ENCODE data around the gene VWF.
"Not testable (repeated sequence)": the region's sequence is repeated elsewhere in the genome, so short reads cannot be mapped to it uniquely, and the experiment has no call there.

The VWF gene

DNA sequence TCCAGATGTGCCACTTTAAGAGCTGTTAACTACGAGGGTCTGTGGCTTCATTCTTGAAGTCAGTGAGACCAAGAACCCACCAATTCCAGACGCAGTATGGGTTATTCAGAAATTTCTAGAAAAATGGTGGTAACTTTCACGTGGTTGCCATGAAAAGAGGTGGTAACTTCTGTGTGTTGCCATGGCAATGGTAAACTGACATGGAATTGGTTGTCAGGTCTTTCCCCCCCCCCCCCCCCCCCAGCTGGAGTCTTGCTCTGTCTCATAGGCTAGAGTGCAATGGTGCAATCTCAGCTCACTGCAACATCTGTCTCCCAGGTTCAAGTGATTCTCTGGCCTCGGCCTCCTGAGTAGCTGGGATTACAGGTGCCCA lies 18.8 kb upstream of the VWF start:
- DNase-seq: no peak

DNA sequence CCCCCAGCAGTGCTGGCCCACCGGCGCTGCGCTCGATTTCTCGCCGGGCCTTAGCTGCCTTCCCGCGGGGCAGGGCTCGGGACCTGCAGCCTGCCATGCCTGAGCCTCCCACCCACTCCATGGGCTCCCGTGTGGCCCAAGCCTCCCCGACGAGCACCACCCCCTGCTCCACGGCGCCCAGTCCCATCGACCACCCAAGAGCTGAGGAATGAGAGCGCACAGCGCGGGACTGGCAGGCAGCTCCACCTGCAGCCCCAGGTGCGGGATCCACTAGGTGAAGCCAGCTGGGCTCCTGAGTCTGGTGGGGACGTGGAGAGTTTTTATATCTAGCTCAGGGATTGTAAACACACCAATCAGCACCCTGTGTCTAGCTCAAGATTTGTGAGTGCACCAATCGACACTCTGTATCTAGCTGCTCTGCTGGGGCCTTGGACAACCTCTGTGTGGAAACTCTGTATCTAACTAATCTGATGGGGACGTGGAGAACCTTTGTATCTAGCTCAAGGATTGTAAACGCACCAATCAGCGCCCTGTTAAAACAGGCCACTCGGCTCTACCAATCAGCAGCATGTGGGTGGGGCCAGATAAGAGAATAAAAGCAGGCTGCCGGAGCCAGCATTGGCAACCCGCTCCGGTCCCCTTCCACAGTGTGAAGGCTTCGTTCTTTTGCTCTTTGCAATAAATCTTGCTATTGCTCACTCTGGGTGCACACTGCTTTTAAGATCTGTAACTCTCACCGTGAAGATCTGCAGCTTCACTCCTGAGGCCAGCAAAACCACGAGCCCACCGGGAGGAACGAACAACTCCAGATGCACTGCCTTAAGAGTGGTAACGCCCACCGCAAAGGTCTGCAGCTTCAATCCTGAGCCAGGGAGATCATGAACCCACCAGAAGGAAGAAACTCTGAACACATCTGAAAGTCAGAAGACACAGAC lies 18.2 kb upstream of the VWF start:
- DNase-seq: not testable (repeated sequence)

DNA sequence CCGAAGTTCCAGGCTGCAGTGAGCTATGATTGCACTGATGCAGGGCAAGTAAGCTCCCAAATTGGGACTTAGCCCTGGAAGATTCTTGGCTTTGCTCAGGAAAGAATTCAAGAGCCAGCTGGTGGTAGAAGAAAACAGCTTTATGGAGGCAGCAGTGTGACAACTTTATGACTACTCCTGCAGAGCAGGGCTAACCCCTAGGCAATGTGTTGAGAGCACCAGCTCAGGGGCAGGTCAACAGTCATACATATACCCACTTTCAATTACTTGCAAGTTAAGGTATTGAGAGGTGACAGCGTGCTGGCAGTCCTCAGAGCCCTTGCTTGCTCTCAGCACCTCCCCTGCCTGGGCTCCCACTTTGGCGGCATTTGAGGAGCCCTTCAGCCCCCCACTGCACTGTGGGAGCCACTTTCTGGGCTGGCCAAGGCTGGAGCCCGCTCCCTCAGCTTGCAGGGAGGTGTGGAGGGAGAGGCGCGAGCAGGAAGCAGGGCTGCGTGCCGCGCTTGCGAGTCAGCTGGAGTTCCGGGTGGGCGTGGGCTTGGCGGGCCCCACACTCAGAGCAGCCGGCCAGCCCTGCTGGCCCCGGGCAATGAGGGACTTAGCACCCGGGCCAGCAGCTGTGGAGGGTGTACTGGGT lies 17.4 kb upstream of the VWF start:
- not testable (repeated sequence) for DNase-seq

DNA sequence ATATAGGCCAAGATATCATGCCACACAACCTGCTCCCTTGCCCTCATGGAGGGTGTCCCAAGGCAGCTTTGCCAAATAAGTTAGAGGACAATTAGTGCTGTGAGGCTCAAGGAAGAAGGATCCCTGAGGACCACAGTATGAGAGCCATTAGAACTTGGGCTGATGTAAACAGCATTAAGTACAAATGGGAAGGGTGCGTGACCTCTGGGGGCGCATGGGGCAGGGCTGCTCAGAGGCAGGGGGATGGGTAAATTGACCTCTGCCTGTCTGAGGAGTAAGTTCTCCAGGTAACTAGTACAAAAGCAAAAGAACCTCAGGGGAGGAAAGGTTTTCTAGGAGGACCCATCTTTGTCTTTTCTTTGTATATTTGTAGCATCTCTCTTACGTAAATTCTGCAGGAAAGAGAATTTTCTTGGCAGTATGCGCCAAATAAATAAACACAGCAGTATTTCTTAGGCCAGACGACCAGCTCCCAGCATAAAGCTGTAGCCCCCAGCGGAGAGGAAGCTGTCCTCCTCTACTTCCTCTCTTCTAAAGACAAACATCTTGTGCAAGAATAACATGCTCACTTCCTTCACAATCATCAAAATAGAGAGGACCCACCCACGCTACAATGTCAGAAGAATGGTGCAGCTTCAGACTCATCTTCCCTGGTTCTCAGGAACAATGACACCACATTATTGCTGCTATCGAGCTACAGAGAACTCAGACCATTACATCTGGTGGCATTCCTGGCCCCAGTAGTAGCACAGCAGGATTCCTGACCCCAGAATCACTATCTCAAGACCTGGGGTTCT lies 16.4 kb upstream of the VWF start:
- no peak for DNase-seq

DNA sequence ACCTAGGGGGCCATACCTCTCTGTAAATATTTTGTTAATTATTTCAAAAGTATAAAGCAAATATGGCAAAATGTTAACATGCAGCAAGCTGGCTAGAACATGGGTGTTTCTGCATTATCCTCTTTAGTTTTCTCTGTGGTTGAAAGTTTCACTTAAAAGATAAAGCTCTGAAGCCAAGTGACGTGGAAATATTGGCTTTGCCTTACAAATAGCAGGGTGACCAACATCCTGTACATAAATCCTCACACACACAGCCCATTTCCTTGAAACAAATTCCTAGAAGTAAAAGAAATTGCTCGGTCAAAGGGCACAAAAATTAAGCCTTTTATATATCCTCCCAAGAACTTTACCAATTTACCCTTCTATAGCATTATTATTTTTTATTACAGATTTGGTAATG lies 10.6 kb upstream of the VWF start:
- no peak for DNase-seq

DNA sequence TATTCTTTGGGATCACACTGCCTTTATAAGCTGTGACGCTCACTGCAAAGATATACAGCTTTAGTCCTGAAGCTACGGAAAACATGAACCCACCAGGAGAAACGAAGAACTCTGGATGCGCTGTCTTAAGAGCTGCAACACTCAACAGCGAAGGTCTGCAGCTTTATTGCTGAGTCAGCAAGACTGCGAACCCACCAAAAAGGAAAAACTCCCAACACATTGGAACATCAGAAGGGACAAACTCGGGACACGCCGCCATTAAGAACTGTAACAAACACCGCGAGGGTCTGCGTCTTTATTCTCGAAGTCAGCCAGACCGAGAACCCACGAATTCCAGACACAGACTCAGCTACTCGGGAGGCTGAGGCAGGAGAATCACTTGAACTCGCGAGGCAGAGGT lies 9.2 kb upstream of the VWF start:
- no peak for DNase-seq

DNA sequence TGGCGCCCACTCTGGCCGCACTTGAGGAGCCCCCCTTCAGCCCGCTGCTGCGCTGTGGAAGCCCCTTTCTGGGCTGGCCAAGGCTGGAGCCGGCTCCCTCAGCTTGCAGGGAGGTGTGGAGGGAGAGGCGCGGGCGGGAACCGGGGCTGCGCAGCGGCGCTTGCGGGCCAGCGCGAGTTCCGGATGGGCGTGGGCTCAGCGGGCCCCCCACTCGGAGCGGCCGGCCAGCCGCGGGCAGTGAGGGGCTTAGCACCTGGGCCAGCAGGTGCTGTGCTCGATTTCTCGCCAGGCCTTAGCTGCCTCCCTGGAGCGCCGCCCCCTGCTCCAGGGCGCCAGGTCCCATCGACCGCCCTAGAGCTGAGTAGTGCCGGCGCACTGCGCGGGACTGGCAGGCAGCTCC lies 8.0 kb upstream of the VWF start:
- no peak for DNase-seq

DNA sequence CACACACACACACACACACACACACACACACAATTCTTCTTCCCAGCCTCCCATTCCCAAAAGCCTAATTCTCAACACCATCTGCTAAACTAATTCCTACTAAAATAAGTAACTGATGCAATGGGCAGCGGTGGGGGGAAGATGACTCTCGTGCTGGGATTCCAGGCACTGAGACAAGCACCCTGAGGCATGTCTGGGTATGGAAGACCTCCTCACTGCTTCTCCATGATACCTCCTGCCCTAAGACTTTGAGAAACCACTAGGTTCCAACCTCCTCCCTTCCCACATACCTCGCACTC lies 789 bp upstream of the VWF start:
- DNase-seq: no peak

DNA sequence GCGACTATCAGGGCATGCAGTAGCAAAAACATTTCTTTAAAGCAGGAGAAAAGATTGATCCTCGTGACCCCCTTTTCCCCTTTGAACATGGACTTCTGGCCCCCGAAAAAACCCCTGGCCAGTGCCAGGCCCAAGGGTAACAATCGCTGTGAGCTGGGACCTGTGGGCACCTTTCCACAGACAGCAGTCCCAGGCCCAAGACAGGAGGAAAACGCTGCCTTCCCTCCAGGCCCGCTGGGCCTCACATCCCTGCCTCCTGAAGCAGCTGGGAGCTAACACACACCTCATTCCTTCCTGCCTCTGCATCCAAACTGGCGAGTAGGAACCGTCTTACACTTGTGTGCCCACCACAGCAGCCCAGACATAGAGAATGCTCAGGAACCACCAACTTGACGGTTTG lies 1.2 kb downstream of the VWF start:
- DNase-seq: no peak

DNA sequence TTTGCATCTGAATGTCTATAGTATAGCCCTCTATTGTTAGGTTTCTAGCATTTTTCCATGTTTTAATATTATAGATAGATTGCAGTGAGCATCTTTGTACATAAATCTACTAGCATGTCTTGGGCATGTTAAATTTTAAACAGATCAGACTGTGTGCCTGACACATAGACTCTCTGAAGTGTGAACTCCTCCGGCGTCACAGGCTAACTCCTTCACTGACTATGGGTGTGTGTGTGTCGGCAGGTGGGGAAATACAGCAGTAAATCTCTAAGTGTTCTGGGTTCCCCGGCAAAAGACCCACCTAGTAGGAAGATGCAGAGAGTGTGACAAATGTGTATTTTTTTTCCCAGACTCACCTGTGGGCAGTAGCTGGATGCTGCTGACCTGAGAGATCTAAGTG lies 2.3 kb downstream of the VWF start:
- no peak for DNase-seq

DNA sequence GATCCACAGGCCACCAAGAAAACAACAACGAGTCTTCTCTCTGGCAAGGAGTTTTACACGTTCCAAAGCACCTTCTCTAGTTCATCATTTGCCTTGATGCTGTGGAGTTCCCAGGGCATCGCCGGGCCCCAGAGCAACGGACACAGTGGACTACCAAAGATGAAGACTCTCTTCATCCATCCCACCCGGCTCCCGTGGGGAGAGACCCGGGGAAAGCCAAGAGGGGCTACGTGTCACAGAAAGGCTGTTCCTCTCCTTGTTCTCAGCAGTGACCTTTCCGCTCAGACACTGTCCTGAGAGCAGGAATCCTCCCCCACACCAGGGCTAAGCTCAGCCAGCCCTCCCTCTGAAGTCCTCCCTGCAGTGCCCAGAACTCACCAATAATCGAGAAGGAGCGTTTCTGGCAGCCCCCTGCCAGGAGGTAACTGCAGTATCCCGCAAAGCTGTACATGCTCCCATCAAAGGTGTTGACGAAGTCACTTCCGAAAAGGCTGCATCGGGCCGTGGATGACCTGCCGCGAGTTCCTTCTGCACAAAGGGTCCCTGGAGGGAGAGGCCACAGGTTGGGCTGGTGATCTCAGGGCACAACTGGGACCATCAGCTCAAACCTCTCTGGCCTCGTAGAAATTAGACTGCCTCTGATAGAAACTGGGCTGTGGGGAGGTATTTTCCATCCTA lies 3.5 kb downstream of the VWF start:
- DNase-seq: no peak

DNA sequence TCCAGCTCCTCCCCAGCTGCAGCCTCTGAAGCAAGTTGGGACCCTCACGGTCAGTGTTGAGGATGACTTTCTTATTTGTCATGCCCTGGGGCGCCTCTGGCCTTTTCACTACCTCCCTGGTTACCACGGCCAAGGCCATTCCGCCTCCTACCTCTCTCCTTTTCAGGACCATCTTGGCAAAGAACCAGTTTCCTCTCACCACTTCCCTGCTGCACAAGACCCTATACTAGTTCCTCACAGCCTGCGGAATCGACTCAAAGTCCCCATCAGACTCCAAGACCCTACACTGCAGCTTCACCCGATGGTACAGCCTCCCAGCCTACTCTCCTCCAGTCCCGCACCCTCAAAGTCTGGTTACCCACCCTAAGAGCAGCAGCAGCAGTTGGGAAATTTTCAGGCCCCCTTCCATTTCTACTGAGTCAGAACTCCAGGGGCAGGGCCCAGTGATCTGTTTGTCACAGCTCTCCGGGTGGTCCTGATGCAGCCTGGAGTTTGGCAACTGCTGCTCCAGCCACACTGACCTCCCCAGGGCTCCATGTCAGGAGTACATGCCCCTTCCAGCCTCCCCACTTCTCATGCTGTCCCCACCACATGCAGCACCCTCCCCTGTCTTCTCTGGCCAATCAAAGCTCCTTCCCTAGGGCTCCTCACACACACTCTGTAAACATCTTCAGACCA lies 5.4 kb downstream of the VWF start:
- no peak for DNase-seq

DNA sequence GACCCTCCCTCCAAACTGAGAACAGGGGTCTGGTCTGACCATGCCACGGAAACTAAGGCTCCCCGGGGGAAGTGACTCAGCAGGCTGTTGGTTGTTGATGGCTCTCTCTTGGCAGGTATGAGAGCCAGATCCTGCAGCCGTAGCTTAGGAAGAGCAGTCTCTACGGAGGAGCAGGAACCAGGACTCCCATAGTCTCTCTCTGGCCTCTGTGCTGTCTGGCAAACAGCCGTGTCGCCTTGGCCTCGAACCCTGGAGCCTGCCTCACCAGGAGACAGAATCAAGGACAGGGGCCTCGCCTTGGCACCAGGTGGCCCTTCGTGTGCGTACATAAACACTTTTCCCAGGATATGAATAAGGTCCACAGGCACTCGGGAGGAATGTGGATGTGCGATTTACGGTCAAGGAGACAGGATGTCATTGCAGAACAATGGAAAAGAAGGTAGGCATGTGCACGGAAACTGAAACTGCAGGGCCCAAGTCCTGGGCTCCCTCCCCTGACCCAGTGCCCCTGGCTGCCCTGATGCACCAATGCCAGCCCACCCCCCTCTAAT lies 7.9 kb downstream of the VWF start:
- DNase-seq: no peak

DNA sequence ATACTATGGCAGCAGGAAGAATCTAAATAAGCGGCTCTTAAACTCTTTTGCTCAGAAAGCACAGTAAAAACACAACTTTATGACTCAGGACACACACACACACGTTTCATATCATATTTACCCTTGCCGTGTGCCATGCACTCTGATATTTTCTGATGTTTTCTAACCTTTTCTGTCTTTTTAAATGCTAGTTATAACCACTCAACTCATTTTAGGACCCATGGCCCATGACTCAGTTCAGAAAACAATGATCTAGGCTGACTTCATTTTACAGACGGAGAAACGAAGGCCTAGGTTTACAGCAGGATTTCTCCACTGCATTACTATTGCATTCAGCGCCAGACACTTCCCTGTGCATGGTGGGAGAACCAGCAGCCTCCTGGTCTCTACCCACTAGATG lies 9.1 kb downstream of the VWF start:
- no peak for DNase-seq

DNA sequence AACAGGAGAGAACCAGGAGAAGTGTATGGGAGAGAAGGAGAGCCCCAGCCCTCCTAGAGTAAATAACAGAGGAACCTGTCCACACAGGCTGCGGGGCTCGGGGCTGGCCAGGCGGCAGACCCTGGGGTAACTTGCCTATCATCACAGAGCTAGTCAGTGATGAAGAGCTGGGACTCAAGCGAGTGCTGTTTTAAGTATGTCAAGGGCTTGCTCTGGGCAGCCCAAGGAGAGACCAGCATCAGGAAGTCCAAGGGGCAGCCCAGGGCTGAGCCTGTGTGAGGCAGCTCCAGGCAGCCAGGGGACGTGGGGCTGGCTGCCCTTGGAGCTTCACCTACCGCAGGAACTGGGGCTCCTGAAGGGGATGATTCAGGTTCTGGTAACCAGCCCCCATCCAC lies 10.0 kb downstream of the VWF start:
- no peak for DNase-seq

DNA sequence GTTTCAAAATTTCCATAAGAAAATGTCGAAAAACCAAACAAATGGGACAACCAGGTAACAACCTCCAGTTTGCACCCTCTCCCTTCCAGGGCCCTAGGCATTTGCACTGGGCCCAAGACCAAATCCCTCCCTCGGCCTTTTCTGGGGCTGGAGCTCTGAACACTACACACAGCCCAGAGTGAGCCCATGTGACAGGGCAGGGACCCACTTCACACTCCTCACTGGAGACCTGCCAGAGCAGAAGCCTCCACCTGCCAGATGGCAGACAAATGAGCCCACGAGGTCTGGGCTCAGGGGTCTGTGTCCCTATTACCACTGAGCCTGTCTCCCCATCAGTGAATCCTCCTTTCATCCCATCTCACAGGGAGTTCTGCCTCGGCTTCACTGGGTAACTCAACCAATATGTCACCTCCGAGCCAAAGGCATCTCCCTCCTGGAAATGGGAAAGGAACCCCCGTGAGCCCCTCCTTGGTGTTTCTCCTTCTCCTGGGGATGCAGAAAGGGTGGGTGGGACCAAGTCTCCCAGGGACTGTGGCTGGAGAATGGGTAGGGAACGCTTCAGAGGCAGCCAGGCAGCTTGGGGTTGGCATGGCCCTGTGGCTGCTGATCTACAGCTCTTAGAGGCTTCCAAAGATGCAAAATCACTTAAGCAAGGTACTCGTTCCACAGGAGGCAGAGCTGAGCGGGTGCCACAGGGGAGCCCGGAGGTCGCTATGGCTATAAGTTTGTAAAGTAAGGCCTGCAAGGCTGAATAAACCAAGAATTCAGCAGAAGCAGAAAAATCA lies 10.6 kb downstream of the VWF start:
- DNase-seq: no peak

DNA sequence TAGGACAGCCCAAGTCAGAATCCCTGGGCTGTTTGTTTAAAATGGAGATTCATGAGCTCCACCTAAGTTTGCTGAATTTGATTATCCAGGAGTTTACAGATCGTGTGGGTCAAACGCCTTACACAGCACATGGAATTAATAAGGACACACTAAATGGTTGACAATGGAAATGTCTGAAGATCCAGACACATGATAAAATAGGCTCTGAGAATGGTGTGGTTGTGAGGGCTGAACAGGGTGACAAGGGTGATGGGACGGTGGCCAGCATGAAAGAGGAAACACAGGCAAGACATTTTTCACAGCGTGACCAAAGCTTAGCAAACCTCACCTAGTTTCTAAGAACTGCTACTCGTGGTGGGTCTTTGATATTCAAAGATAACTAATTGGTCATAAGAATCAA lies 12.5 kb downstream of the VWF start:
- DNase-seq: no peak

DNA sequence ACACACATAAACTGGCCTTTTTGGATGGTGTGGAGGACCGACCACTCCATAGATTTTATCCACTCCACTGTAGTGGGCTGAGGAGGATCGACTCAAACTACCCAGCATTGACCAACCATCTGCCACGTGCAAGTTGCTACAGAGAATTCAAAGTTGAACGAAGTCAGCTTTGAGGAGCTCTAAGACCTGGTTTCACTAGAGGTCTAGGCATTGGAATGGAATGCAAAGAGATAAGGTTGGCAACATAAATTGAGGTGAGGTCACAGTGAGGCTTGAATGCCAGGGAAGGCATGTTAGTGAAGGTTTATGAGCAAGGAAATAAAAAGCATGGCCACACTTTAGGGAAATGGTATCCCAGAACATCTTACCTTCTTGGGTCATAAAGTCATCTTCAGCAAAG lies 14.5 kb downstream of the VWF start:
- DNase-seq: no peak

DNA sequence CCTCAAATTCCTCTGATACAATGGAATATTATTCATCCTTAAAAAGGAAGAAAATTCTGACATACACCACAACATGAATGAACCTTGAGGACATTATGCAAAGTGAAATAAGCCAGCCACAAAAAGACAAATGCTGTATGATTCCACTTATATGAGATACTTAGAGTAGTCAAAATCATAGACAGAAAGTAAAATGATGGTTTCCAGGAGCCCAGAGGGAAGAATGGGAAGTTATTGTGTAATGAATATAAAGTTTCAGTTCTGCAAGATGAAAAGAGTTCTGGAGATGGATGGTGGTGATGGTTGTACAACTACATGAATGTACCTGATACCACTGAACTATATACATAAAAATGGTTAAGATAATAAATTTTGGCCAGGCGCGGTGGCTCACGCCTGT lies 18.3 kb downstream of the VWF start:
- no peak for DNase-seq

DNA sequence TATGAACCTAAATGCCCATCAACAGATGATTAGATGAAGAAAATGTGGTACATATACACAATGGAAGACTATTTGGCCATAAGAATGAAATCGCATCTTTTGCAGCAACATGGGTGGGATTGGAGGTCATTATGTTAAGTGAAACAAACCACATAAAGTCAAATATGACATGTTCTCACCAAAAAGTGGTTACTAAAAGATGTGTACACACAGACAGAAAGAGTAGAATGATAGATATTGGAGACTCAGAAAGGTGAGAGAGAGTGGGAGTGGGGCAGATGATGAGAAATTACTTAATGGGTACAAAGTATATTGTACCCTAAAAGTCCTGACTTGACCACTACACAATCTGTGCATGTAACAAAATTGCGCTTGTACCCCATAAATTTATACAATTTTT lies 19.6 kb downstream of the VWF start:
- no peak for DNase-seq

DNA sequence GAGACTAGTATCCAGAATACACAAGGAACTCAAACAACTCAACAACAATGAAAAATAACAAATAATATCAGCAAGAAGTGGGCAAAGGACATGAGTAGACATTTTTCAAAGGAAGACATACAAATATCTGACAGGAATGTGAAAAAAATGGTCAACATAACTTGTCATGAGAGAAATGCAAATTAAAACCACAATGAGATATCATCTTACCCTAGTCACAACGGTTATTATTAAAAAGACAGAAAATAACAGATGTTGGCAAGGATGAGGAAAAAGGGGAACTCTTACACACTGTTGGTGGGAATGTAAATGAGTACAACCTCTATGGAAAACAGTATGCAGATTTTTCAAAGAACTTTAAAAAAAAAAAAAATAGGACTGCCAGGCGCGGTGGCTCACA lies 20.4 kb downstream of the VWF start:
- no peak for DNase-seq

DNA sequence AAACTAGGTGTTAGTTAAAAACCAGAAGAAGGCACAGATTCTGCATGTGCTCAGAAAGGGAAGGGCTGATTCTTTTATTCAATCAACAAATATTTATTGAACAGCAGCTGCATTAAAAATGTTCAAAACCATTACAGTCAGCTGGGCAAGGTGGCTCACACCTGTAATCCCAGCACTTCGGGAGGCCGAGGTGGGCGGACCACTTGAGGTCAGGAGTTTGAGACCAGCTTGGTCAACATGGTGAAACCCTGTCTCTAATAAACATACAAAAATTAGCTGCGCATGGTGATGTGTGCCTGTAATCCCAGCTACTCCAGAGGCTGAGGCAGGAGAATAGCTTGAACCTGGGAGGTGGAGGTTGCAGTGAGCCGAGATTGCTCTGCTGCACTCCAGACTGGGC lies 22.4 kb downstream of the VWF start:
- DNase-seq: not testable (repeated sequence)
